Naive thymus-derived CD8-positive, alpha-beta T cell (primary cell): ENCODE results near the gene ATXN10. TPM values are rescaled to one million over a fixed set of nuclear protein-coding genes. Genes with fewer than 3 reads are reported as not detected.

Source experiments
- ATAC-seq, 2 donors: fragments of 150-1000 bp; cut with Tn5 transposase in 1 of 2; sonication (Bioruptor Pico), chemical (Tn5 transposase) in 1 of 2; 1 replicate in 1 of 2; 2 replicates in 1 of 2; pipeline ENCODE4 v1.10.0; 2021; ENCODE audit warnings: mild to moderate bottlenecking in 2 of 2, moderate library complexity in 2 of 2
- POLR2A ChIA-PET: fragments of 350-600 bp; sonication (Branson Sonifier 250); formaldehyde crosslinking; loops from one replicate; lab custom pipeline; 2021; ENCODE audit warnings: antibody characterized with exemption; lab: Charles Lee
- DNase-seq, 10 donors: peaks; one replicate each; pipeline versions ENCODE4 v3.0.0 to v3.0.0-alpha.2; 2020 to 2022
- H3K27ac Mint-ChIP-seq, 10 donors: one replicate each; pipeline ENCODE4 v1.8.0; 2020 to 2022; ENCODE audit warnings: mild to moderate bottlenecking in 10 of 10, mixed read lengths in 10 of 10, moderate library complexity in 4 of 10, inconsistent platforms in 1 of 10
- H3K27me3 Mint-ChIP-seq, 5 donors: one replicate each; pipeline ENCODE4 v1.8.0; 2021 to 2022; ENCODE audit warnings: mixed read lengths in 5 of 5
- H3K36me3 Mint-ChIP-seq, 3 donors: one replicate each; pipeline ENCODE4 v1.8.0; 2020 to 2022; ENCODE audit warnings: mixed read lengths in 3 of 3, mild to moderate bottlenecking in 2 of 3, inconsistent platforms in 1 of 3
- H3K4me1 Mint-ChIP-seq, 4 donors: one replicate each; pipeline ENCODE4 v1.8.0; 2021 to 2022; ENCODE audit warnings: mixed read lengths in 4 of 4
- H3K4me3 Mint-ChIP-seq, 10 donors: one replicate each; pipeline ENCODE4 v1.8.0; 2020 to 2022; ENCODE audit warnings: mild to moderate bottlenecking in 10 of 10, mixed read lengths in 10 of 10, moderate library complexity in 6 of 10, inconsistent platforms in 1 of 10
- H3K9me3 Mint-ChIP-seq, 9 donors: one replicate each; pipeline ENCODE4 v1.8.0; 2020 to 2022; ENCODE audit warnings: mixed read lengths in 9 of 9, mild to moderate bottlenecking in 3 of 9, inconsistent platforms in 1 of 9, moderate library complexity in 1 of 9
- polyA plus RNA-seq, 3 donors: library from polyadenylated mRNA; unstranded; fragments of 300-500 nt; fragmentation: Illumina TruSeq; gene quantifications; one replicate each; pipeline ENCODE4 v1.2.3, GENCODE V29; 2021
- total RNA-seq, 8 experiments: library from RNA in 2 of 8; stranded (reverse) in 2 of 8; gene quantifications; one replicate each; pipeline ENCODE4 v1.2.3 and lab custom pipeline; 2021 to 2026

The ATXN10 gene
- total and polyA plus RNA-seq, 5 experiments from 2014 or later = 77.4 to 117 (median 91.1) TPM

- ATAC-seq (no peak), DNase-seq (no peak)
- Mint-ChIP-seq H3K27ac (peak overlapping the region in 1 of 10 donors; percentile 43), H3K4me3 (no peak overlapping the region), H3K9me3 (no peaks in the 10 kb centered on the region), H3K27me3 (no peaks in the 10 kb centered on the region), H3K36me3 (peaks cover 0 to 70% (median 16%) of the 10 kb centered on the region in 3 donors), H3K4me1 (peaks cover 4 to 16% (median 7%) of the 10 kb centered on the region in 4 donors)
- POLR2A ChIA-PET = no interaction called here
Measured at GRCh38 chr22:45731798-45732495, 60.3 kb downstream of the ATXN10 start.

- DNase-seq (no peak), ATAC-seq (no peak)
- Mint-ChIP-seq H3K4me1 (peaks cover 1 to 11% (median 5%) of the 10 kb centered on the region in 4 donors), H3K9me3 (no peaks in the 10 kb centered on the region), H3K4me3 (no peak overlapping the region), H3K36me3 (peaks cover 10 to 88% (median 34%) of the 10 kb centered on the region in 3 donors), H3K27ac (no peak overlapping the region), H3K27me3 (no peaks in the 10 kb centered on the region)
- POLR2A ChIA-PET = no interaction called here
Measured at GRCh38 chr22:45735273-45735672, 63.6 kb downstream of the ATXN10 start.

- POLR2A ChIA-PET = no interaction called here
- H3K27me3 Mint-ChIP-seq = no peaks in the 10 kb centered on the region
- H3K4me3 Mint-ChIP-seq = no peak overlapping the region
- no peak overlapping the region for H3K27ac Mint-ChIP-seq
- DNase-seq (no peak), ATAC-seq (no peak)
- H3K36me3 Mint-ChIP-seq = peaks cover 26 to 87% (median 45%) of the 10 kb centered on the region in 3 donors
- no peaks in the 10 kb centered on the region for H3K9me3 Mint-ChIP-seq
- peaks cover 2 to 5% (median 3%) of the 10 kb centered on the region in 4 donors for H3K4me1 Mint-ChIP-seq
Measured at GRCh38 chr22:45738206-45738605, 66.6 kb downstream of the ATXN10 start.

- no peaks in the 10 kb centered on the region for H3K9me3 Mint-ChIP-seq
- peaks cover 26 to 95% (median 47%) of the 10 kb centered on the region in 3 donors for H3K36me3 Mint-ChIP-seq
- H3K27ac Mint-ChIP-seq = no peak overlapping the region
- DNase-seq (no peak), ATAC-seq (no peak)
- peaks cover 2 to 7% (median 4%) of the 10 kb centered on the region in 4 donors for H3K4me1 Mint-ChIP-seq
- no peaks in the 10 kb centered on the region for H3K27me3 Mint-ChIP-seq
- POLR2A ChIA-PET = no interaction called here
- no peak overlapping the region for H3K4me3 Mint-ChIP-seq
Measured at GRCh38 chr22:45740236-45740635, 68.6 kb downstream of the ATXN10 start.

GRCh38 chr22:45742866-45743450, 71.3 kb downstream of the ATXN10 start:
- Mint-ChIP-seq H3K27me3 (no peaks in the 10 kb centered on the region), H3K9me3 (no peaks in the 10 kb centered on the region), H3K27ac (peak overlapping the region in 1 of 10 donors; percentile 57), H3K4me3 (no peak overlapping the region), H3K4me1 (peaks cover 2 to 13% (median 4%) of the 10 kb centered on the region in 4 donors), H3K36me3 (peaks cover 26 to 89% (median 44%) of the 10 kb centered on the region in 3 donors)
- POLR2A ChIA-PET = no interaction called here
- DNase-seq (no peak), ATAC-seq (no peak)

- no peaks in the 10 kb centered on the region for H3K9me3 Mint-ChIP-seq
- ATAC-seq = no peak
- no peak overlapping the region for H3K27ac Mint-ChIP-seq
- peaks cover 26 to 88% (median 43%) of the 10 kb centered on the region in 3 donors for H3K36me3 Mint-ChIP-seq
- peaks cover 1 to 13% (median 4%) of the 10 kb centered on the region in 4 donors for H3K4me1 Mint-ChIP-seq
- no peak for DNase-seq
- H3K27me3 Mint-ChIP-seq = no peaks in the 10 kb centered on the region
- POLR2A ChIA-PET = no interaction called here
- H3K4me3 Mint-ChIP-seq = no peak overlapping the region
Measured at GRCh38 chr22:45743687-45744086, 72.1 kb downstream of the ATXN10 start.

GRCh38 chr22:45744442-45744841, 72.8 kb downstream of the ATXN10 start:
- POLR2A ChIA-PET = no interaction called here
- no peak overlapping the region for H3K4me3 Mint-ChIP-seq
- peaks cover 25 to 84% (median 37%) of the 10 kb centered on the region in 3 donors for H3K36me3 Mint-ChIP-seq
- peaks cover 0 to 13% (median 3%) of the 10 kb centered on the region in 4 donors for H3K4me1 Mint-ChIP-seq
- H3K27ac Mint-ChIP-seq = peak overlapping the region in 1 of 10 donors; percentile 43
- no peaks in the 10 kb centered on the region for H3K9me3 Mint-ChIP-seq
- DNase-seq = no peak
- H3K27me3 Mint-ChIP-seq = no peaks in the 10 kb centered on the region
- ATAC-seq = no peak

- Mint-ChIP-seq H3K27ac (peak overlapping the region in 1 of 10 donors; percentile 60), H3K9me3 (no peaks in the 10 kb centered on the region), H3K4me1 (peaks cover 0 to 17% (median 5%) of the 10 kb centered on the region in 4 donors), H3K27me3 (no peaks in the 10 kb centered on the region), H3K36me3 (peaks cover 0 to 75% (median 19%) of the 10 kb centered on the region in 3 donors), H3K4me3 (no peak overlapping the region)
- ATAC-seq = no peak
- POLR2A ChIA-PET = no interaction called here
- no peak for DNase-seq
Measured at GRCh38 chr22:45750626-45751025, 79.0 kb downstream of the ATXN10 start.

- no peaks in the 10 kb centered on the region for H3K27me3 Mint-ChIP-seq
- peaks cover 0 to 13% (median 5%) of the 10 kb centered on the region in 4 donors for H3K4me1 Mint-ChIP-seq
- peaks cover 0 to 72% (median 23%) of the 10 kb centered on the region in 3 donors for H3K36me3 Mint-ChIP-seq
- POLR2A ChIA-PET = no interaction called here
- no peaks in the 10 kb centered on the region for H3K9me3 Mint-ChIP-seq
- H3K4me3 Mint-ChIP-seq = no peak overlapping the region
- H3K27ac Mint-ChIP-seq = peak overlapping the region in 1 of 10 donors; percentile 84
- ATAC-seq (no peak), DNase-seq (no peak)
Measured at GRCh38 chr22:45752036-45752435, 80.4 kb downstream of the ATXN10 start.

GRCh38 chr22:45754822-45755221, 83.2 kb downstream of the ATXN10 start:
- ATAC-seq = no peak
- no peak overlapping the region for H3K27ac Mint-ChIP-seq
- DNase-seq = no peak
- peaks cover 0 to 13% (median 5%) of the 10 kb centered on the region in 4 donors for H3K4me1 Mint-ChIP-seq
- no peak overlapping the region for H3K4me3 Mint-ChIP-seq
- peaks cover 0 to 59% (median 22%) of the 10 kb centered on the region in 3 donors for H3K36me3 Mint-ChIP-seq
- no peaks in the 10 kb centered on the region for H3K27me3 Mint-ChIP-seq
- no peaks in the 10 kb centered on the region for H3K9me3 Mint-ChIP-seq
- POLR2A ChIA-PET = no interaction called here

GRCh38 chr22:45756558-45756957, 84.9 kb downstream of the ATXN10 start:
- POLR2A ChIA-PET = no interaction called here
- H3K36me3 Mint-ChIP-seq = peaks cover 0 to 48% (median 19%) of the 10 kb centered on the region in 3 donors
- no peaks in the 10 kb centered on the region for H3K9me3 Mint-ChIP-seq
- H3K27me3 Mint-ChIP-seq = no peaks in the 10 kb centered on the region
- no peak overlapping the region for H3K4me3 Mint-ChIP-seq
- peaks cover 0 to 9% (median 5%) of the 10 kb centered on the region in 4 donors for H3K4me1 Mint-ChIP-seq
- H3K27ac Mint-ChIP-seq = no peak overlapping the region
- no peak for ATAC-seq
- no peak for DNase-seq

GRCh38 chr22:45757068-45757467, 85.4 kb downstream of the ATXN10 start:
- POLR2A ChIA-PET = no interaction called here
- Mint-ChIP-seq H3K36me3 (peaks cover 0 to 45% (median 19%) of the 10 kb centered on the region in 3 donors), H3K9me3 (no peaks in the 10 kb centered on the region), H3K27ac (no peak overlapping the region), H3K4me1 (peaks cover 0 to 6% (median 4%) of the 10 kb centered on the region in 4 donors), H3K4me3 (no peak overlapping the region), H3K27me3 (no peaks in the 10 kb centered on the region)
- no peak for ATAC-seq
- no peak for DNase-seq

- H3K9me3 Mint-ChIP-seq = no peaks in the 10 kb centered on the region
- H3K27me3 Mint-ChIP-seq = no peaks in the 10 kb centered on the region
- no peak overlapping the region for H3K27ac Mint-ChIP-seq
- no peak overlapping the region for H3K4me3 Mint-ChIP-seq
- H3K4me1 Mint-ChIP-seq = peaks cover 0 to 4% (median 4%) of the 10 kb centered on the region in 4 donors
- no peak for ATAC-seq
- POLR2A ChIA-PET = no interaction called here
- H3K36me3 Mint-ChIP-seq = peaks cover 0 to 41% (median 18%) of the 10 kb centered on the region in 3 donors
- DNase-seq = no peak
Measured at GRCh38 chr22:45757936-45758335, 86.3 kb downstream of the ATXN10 start.
